GM23338 (cell line): ENCODE measurements around the gene PLA2G6. TPM values are rescaled to one million over a fixed set of nuclear protein-coding genes. Genes with fewer than 3 reads are reported as not detected.

Source experiments
- ATAC-seq: fragments of 200-7000 bp; cut with Tn5 transposase; 3 replicates; pipeline ENCODE4 v1.9.1; 2020
- DNase-seq: peaks from one replicate; pipeline ENCODE4 v3.0.0-alpha.2; 2015; ENCODE audit warnings: low spot score
- H2AFZ ChIP-seq: fragments of 200-600 bp; sonication (generic); 2 replicates; pipeline ENCODE4 v1.8.0; 2016; ENCODE audit warnings: antibody characterized with exemption, mild to moderate bottlenecking, moderate library complexity
- H3F3A ChIP-seq: fragments of 200-600 bp; sonication (generic); replicated peaks from 2 replicates; pipeline ENCODE4 v1.8.0; 2017; ENCODE audit warnings: antibody characterized with exemption, mixed run types, low read depth
- H3K27ac ChIP-seq: fragments of 200-600 bp; sonication (generic); 2 replicates; pipeline ENCODE4 v1.6.1; 2016; ENCODE audit warnings: low read depth
- H3K27me3 ChIP-seq: fragments of 200-600 bp; sonication (generic); 2 replicates; pipeline ENCODE4 v1.8.0; 2016; ENCODE audit warnings: mild to moderate bottlenecking, mixed run types, moderate library complexity; ENCODE audit not compliant: insufficient read depth
- H3K36me3 ChIP-seq: fragments of 200-600 bp; sonication (generic); 2 replicates; pipeline ENCODE4 v1.8.0; 2016; ENCODE audit warnings: mild to moderate bottlenecking; ENCODE audit not compliant: insufficient read depth
- H3K4me1 ChIP-seq: fragments of 200-600 bp; sonication (generic); 2 replicates; pipeline ENCODE4 v1.8.0; 2016; ENCODE audit warnings: mild to moderate bottlenecking, moderate library complexity; ENCODE audit not compliant: insufficient read depth
- H3K4me2 ChIP-seq: fragments of 200-600 bp; sonication (generic); 2 replicates; pipeline ENCODE4 v1.7.1; 2017; ENCODE audit warnings: mixed run types
- H3K4me3 ChIP-seq: fragments of 200-600 bp; sonication (generic); 2 replicates; pipeline ENCODE4 v1.6.1; 2016; ENCODE audit warnings: mixed run types
- H3K79me2 ChIP-seq: fragments of 200-600 bp; sonication (generic); replicated peaks from 2 replicates; pipeline ENCODE4 v1.8.0; 2017; ENCODE audit warnings: mild to moderate bottlenecking; ENCODE audit not compliant: insufficient read depth
- H3K9me2 ChIP-seq: fragments of 200-600 bp; sonication (generic); 2 replicates; pipeline ENCODE4 v1.8.0; 2017; ENCODE audit not compliant: insufficient read depth
- H4K20me1 ChIP-seq: fragments of 200-600 bp; sonication (generic); replicated peaks from 2 replicates; pipeline ENCODE4 v1.8.0; 2017; ENCODE audit warnings: mild to moderate bottlenecking; ENCODE audit not compliant: insufficient read depth
- H3K27ac Mint-ChIP-seq: 2 replicates; pipeline ENCODE4 v1.8.0; 2020; ENCODE audit warnings: inconsistent platforms, mild to moderate bottlenecking, moderate library complexity, mixed read lengths
- H3K27me3 Mint-ChIP-seq: 3 replicates; pipeline ENCODE4 v1.8.0; 2022; ENCODE audit warnings: low read depth, mild to moderate bottlenecking, moderate library complexity, mixed read lengths, inconsistent platforms; ENCODE audit not compliant: insufficient read depth, poor library complexity
- H3K36me3 Mint-ChIP-seq: 3 replicates; pipeline ENCODE4 v1.8.0; 2021; ENCODE audit warnings: low read depth, mild to moderate bottlenecking, inconsistent platforms, moderate library complexity, mixed read lengths
- H3K4me1 Mint-ChIP-seq: 3 replicates; pipeline ENCODE4 v1.8.0; 2020; ENCODE audit warnings: mild to moderate bottlenecking, inconsistent platforms, mixed read lengths
- H3K4me3 Mint-ChIP-seq: 3 replicates; pipeline ENCODE4 v1.8.0; 2021; ENCODE audit warnings: moderate library complexity, mild to moderate bottlenecking, inconsistent platforms, mixed read lengths
- H3K9me3 Mint-ChIP-seq: 3 replicates; pipeline ENCODE4 v1.8.0; 2020; ENCODE audit warnings: moderate library complexity, mild to moderate bottlenecking, inconsistent platforms, mixed read lengths
- CTCF ChIP-seq, 2 experiments: fragments of 200-600 bp in 1 of 2; sonication (generic) in 1 of 2; conservative IDR thresholded peaks; 2 replicates each; pipeline versions ENCODE4 v1.5.1 to v1.6.1; 2016 to 2017; ENCODE audit warnings: antibody characterized with exemption in 2 of 2, low read depth in 2 of 2, mild to moderate bottlenecking in 2 of 2, moderate library complexity in 1 of 2
- ETS1 ChIP-seq: IDR thresholded peaks from 2 replicates; pipeline ENCODE4 v1.6.1; 2016; ENCODE audit warnings: antibody characterized with exemption
- EZH2phosphoT487 ChIP-seq: fragments of 200-600 bp; sonication (generic); IDR thresholded peaks from one replicate; pipeline ENCODE4 v1.8.1; 2018; ENCODE audit warnings: antibody characterized with exemption; ENCODE audit not compliant: unreplicated experiment
- JUNB ChIP-seq: IDR thresholded peaks from one replicate; pipeline ENCODE4 v1.6.1; 2016; ENCODE audit warnings: antibody characterized with exemption; ENCODE audit not compliant: unreplicated experiment
- polyA plus RNA-seq: library from polyadenylated mRNA; unstranded; fragments of >200 nt; fragmentation: Nextera tagmentation; extraction: Ambion mirVana; gene quantifications from 2 replicates; pipeline ENCODE4 v1.2.1, GENCODE V29; 2016
- total RNA-seq: library from RNA; depleted of rRNA; stranded (reverse); fragments of >200 nt; shearing (Covaris generic); gene quantifications from 2 replicates; pipeline ENCODE4 v1.2.3, GENCODE V29; 2014
- TF ChIP-seq, protein P1 (sequence below): IDR thresholded peaks from one replicate; pipeline ENCODE4 v1.6.1; 2018; ENCODE audit warnings: antibody characterized with exemption; ENCODE audit not compliant: unreplicated experiment

Gene PLA2G6
- total and polyA plus RNA-seq, 2 experiments from 2014 or later, result 4.5 to 12.6 TPM

GRCh38 chr22:38139901-38140300, 41.7 kb downstream of the PLA2G6 start (continued):
- TF ChIP-seq, protein P1, sequence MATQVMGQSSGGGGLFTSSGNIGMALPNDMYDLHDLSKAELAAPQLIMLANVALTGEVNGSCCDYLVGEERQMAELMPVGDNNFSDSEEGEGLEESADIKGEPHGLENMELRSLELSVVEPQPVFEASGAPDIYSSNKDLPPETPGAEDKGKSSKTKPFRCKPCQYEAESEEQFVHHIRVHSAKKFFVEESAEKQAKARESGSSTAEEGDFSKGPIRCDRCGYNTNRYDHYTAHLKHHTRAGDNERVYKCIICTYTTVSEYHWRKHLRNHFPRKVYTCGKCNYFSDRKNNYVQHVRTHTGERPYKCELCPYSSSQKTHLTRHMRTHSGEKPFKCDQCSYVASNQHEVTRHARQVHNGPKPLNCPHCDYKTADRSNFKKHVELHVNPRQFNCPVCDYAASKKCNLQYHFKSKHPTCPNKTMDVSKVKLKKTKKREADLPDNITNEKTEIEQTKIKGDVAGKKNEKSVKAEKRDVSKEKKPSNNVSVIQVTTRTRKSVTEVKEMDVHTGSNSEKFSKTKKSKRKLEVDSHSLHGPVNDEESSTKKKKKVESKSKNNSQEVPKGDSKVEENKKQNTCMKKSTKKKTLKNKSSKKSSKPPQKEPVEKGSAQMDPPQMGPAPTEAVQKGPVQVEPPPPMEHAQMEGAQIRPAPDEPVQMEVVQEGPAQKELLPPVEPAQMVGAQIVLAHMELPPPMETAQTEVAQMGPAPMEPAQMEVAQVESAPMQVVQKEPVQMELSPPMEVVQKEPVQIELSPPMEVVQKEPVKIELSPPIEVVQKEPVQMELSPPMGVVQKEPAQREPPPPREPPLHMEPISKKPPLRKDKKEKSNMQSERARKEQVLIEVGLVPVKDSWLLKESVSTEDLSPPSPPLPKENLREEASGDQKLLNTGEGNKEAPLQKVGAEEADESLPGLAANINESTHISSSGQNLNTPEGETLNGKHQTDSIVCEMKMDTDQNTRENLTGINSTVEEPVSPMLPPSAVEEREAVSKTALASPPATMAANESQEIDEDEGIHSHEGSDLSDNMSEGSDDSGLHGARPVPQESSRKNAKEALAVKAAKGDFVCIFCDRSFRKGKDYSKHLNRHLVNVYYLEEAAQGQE, result no peak

DNA sequence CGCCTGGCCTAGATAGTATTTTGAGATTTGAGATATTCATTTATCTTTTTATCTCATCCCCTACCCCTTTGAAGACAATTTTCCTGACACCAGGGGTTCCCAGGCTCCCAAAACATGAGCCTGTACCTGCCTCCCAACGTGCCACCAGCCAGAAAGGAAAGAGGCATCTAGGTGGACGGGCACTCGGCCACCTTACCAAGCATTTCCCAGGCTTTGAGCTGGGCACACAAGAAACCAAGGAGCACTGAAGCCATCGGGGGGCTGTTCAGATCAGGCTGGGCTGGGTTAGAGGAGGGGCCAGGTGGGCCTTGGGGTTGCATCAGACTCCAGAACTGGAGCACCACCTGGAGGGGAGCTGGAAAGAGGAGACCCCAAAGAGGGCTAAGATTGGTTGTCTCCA, 42.7 kb downstream of the PLA2G6 start:
- peak overlapping the region; percentile 70 for H3K27ac Mint-ChIP-seq
- DNase-seq, result no peak
- Histone ChIP-seq H3F3A (0 out of 2 replicates have a peak, but pooled peaks cover 3% of the 10 kb centered on the region), H3K36me3 (no peaks in the 10 kb centered on the region), H3K79me2 (no peaks in the 10 kb centered on the region), H3K27ac (0 out of 2 replicates have a peak overlapping the region, but pooled peaks have one; percentile 32), H3K4me1 (no peaks in the 10 kb centered on the region), H3K4me3 (no peak overlapping the region), H3K4me2 (no peak overlapping the region), H2AFZ (no peak overlapping the region; the same call in 1 of the 2 replicates), H3K27me3 (no peaks in the 10 kb centered on the region), H3K9me2 (no peaks in the 10 kb centered on the region), H4K20me1 (no peaks in the 10 kb centered on the region; the same call in 1 of the 2 replicates)
- peaks cover 3% of the 10 kb centered on the region for H3K27me3 Mint-ChIP-seq
- H3K4me1 Mint-ChIP-seq, result peaks cover 3% of the 10 kb centered on the region; the same call in 1 of the 3 replicates
- ATAC-seq, result peak; percentile 40; the same call in 2 of the 3 replicates
- 0 out of 4 replicates have a peak, but pooled peaks of 1 of the 2 experiments have one; percentile 21 for TF ChIP-seq CTCF (conservative IDR thresholded peaks at IDR 0.05; ENCODE audit: low read depth in 2 of 2)
- no peak for TF ChIP-seq JUNB
- no peak overlapping the region for H3K4me3 Mint-ChIP-seq
- peaks cover 6% of the 10 kb centered on the region; the same call in 2 of the 3 replicates for H3K36me3 Mint-ChIP-seq
- no peaks in the 10 kb centered on the region for H3K9me3 Mint-ChIP-seq

DNA sequence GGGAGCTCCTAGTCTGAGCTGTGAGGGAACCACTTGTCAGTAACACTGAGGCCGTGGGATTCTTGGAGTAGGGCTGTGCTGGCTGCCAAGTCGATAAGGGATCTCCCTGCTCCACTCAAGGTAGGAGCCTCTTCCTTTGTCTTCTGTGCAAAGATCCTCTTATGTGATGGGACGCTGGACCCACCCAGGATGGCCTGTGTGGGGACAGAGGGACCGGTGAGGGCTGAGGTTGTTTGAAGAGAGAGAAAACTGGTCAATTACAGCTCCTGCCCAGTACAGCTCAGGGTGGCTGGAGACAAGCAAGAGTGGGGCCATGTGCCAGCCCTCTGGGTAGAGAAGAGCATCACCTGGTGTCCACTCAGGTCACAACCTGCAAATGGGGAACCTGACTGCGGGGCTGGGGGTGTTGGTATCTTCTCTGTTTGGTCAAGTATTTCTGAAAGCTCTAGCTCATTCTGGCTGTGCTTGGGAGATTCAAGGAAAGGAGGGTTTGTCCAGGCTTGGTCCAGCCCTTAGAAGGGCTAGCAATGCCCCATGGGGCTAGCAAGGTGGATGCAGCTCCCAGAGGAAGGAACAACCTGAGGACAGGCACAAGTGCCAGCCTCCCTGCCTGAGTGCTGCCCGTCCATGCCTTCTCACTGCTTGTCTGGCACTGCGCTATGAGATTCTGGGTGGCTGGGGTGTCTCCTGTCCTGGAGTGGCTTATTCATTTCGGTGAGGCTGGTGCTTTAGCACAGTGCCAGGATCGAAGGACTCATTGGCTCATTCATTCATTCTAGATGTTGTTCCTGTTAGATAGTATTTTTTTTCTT, 43.5 kb downstream of the PLA2G6 start:
- H3K4me3 ChIP-seq, result no peak overlapping the region
- no peaks in the 10 kb centered on the region for H3K27me3 ChIP-seq
- H3K79me2 ChIP-seq, result no peaks in the 10 kb centered on the region
- peak in 1 of 2 experiments; percentile 29; a peak in 1 of 4 replicates for TF ChIP-seq CTCF (conservative IDR thresholded peaks at IDR 0.05; ENCODE audit: low read depth in 2 of 2)
- no peak for TF ChIP-seq EZH2phosphoT487
- TF ChIP-seq ETS1, result no peak
- TF ChIP-seq JUNB, result no peak
- H3K36me3 ChIP-seq, result no peaks in the 10 kb centered on the region
- no peaks in the 10 kb centered on the region for H3K9me3 Mint-ChIP-seq
- DNase-seq (no peak), ATAC-seq (peak; percentile 23; the same call in 1 of the 3 replicates)
- H3K4me3 Mint-ChIP-seq, result no peak overlapping the region
- H3F3A ChIP-seq, result 0 out of 2 replicates have a peak, but pooled peaks cover 3% of the 10 kb centered on the region
- H3K27ac Mint-ChIP-seq, result no peak overlapping the region
- H3K27me3 Mint-ChIP-seq, result peaks cover 3% of the 10 kb centered on the region
- H3K4me2 ChIP-seq, result no peak overlapping the region
- H3K4me1 ChIP-seq, result no peaks in the 10 kb centered on the region
- H3K36me3 Mint-ChIP-seq, result peaks cover 3% of the 10 kb centered on the region; the same call in 1 of the 3 replicates
- no peak overlapping the region for H2AFZ ChIP-seq
- no peaks in the 10 kb centered on the region for H3K9me2 ChIP-seq
- H3K4me1 Mint-ChIP-seq, result peaks cover 3% of the 10 kb centered on the region; the same call in 1 of the 3 replicates
- H4K20me1 ChIP-seq, result no peaks in the 10 kb centered on the region
- H3K27ac ChIP-seq, result no peak overlapping the region
